ENCODE data around the gene PNCK.
"Not testable (repeated sequence)": the region's sequence is repeated elsewhere in the genome, so short reads cannot be mapped to it uniquely, and the experiment has no call there.

The PNCK gene

DNA sequence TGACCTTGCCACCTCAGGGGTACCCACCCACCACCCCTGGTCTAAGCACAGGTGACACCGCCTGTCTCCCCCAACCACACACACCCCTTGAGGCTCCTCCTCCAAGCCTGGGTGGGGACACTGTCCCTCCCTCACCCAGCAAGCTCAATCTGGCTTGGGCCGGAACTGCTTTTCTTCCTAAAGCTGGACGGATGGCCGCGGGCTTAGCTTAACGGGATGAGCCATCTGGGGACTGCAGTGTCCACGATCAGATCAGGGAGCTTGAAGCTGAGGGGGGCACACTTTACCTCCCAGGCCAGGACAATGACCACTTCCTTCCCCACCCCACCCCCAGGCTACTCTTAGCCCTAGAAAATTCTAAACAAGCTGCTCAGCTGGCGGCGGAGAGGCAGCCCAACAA lies 13.1 kb upstream of the PNCK start:
- DNase-seq (ENCODE audit: low read depth in 2 of 2) = no peak

DNA sequence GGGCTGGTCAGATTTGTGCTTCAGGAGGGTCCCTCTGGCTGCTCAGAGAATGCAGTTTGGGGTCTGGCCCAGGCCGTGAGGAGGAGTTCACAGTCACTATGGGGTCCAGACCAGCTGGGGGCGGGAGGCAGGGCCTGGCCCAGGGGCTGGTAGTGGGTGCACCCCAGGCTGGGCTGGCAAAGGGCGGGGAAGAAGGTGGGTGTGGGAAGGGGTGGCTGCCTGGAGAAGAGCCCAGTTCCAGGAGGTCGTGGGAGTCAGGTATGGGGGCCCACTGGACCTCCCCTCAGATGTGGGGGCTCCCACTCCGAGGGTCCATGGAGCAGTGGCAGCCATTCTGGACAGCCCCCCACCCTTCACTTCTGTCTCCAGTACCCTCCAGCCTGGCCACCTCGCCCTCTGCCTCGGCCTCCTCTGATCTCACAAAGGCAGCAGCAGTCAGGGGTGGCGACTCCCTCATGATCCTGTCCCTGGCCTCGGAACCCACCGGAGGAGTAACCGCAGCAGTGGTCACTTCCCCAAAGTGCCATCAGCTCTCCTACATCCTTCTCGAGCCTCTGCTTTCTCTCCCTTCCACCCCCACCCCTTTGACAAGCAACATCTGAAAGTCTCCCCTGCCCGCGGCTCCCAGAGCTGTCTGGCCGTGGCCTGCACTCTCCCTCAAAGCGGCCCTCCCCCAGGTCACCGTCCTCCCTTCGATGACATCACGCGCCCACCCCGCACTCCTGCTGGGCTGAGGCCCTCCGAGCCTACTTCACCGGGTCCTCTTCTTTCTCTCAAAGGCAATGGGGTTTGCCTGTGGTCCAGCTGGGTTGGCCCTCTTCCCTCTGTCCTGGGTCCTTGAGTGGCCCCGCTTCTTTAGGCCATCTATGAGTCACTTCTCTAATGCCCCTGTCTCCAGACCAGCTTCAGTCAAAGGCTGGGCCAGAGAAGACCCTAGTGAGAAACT lies 12.4 kb upstream of the PNCK start:
- DNase-seq (ENCODE audit: low read depth in 2 of 2) = no peak

GRCh38 chrX:153685156-153685536 lies 11.5 kb upstream of the PNCK start:
- DNase-seq (ENCODE audit: low read depth in 2 of 2) = no peak

GRCh38 chrX:153684467-153685155 lies 11.0 kb upstream of the PNCK start:
- DNase-seq (ENCODE audit: low read depth in 2 of 2) = no peak

- DNase-seq (ENCODE audit: low read depth in 2 of 2) = not testable (repeated sequence)
Measured at GRCh38 chrX:153683486-153683885, 9.9 kb upstream of the PNCK start.

- no peak for DNase-seq (ENCODE audit: low read depth in 2 of 2)
Measured at GRCh38 chrX:153681175-153681574, 7.6 kb upstream of the PNCK start.

- no peak for DNase-seq (ENCODE audit: low read depth in 2 of 2)
Measured at GRCh38 chrX:153674219-153674851, 722 bp upstream of the PNCK start.

DNA sequence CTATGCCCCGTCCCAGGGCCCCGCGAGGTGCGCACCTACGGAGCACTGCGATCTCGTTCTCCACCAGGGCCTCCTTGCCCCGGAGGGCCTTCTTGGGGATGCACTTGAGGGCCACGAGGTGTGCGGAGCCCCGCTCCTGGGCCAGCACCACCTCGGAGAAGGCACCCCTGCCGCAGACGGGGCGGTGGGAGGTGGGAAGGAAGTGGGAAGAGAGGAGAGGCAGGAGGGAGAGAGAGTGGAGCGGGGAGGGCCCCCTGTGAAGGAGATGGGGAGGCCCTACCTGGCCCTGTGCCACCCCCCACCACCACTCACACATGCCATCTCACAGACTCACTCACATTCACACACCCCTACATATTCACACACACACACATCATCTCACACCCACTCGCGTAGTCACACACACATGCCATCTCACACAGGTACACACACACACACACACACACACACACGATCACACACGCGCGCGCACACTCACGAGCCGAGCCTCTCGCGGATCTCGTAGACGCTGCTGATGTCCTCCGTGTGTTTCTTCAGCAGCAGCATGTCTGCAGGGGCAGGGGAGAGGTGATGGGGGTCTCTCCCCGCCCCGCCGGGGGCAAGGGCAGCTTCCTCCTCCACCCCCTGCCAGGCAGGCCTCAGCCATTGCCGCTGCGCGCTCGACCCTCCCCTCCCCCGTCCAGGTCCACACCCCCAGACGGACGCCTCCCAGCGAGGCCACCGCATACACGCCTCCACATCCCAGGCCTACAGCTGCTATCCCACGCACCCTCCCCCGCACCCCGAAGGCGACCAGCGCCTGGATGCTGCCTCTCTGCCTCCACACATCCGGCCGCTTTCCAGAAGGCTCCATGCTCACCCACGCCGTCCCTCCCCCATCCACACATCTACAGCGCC lies 834 bp downstream of the PNCK start:
- DNase-seq (ENCODE audit: low read depth in 2 of 2) = no peak

- no peak for DNase-seq (ENCODE audit: low read depth in 2 of 2)
Measured at GRCh38 chrX:153671589-153672530, 1.8 kb downstream of the PNCK start.

DNA sequence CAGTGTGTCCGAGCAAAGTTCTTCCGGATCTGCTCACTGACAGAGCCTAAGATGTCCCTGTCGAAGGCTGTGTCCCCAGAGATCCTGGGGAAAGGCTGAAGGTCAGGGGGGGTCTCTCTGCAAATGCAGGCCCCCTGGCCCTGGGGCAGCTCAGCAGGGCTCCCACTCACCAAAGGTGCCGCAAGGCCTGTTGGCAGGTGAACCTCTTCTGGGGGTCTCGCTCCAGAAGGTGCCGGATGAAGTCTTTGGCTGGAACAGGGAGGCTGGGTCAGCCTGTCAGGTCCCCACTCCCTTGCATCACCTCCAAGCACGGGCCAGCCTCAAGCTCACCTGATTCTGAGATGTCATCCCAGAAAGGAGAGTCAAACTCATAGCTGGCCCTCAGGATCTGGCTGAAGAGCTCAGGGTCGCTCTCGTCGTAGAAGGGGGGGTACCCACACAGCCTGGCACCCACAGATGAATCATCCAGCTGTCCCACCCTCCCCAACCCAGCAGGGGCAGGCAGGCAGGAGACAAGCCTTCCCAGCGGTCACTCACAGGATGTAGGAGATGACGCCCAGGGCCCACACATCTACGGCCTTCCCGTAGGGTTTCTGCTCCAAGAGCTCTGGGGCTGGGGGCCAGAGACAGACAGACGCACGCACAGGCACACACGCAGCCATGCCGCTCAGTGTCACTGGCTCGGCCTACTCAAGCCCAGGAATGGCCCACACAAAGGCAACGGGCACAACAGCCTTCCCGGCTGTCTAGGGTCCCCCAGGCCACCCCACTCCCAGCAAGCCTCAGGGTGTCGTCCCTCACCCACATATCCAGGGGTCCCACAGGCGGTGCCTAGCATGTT lies 2.6 kb downstream of the PNCK start:
- DNase-seq (ENCODE audit: low read depth in 2 of 2) = no peak

DNA sequence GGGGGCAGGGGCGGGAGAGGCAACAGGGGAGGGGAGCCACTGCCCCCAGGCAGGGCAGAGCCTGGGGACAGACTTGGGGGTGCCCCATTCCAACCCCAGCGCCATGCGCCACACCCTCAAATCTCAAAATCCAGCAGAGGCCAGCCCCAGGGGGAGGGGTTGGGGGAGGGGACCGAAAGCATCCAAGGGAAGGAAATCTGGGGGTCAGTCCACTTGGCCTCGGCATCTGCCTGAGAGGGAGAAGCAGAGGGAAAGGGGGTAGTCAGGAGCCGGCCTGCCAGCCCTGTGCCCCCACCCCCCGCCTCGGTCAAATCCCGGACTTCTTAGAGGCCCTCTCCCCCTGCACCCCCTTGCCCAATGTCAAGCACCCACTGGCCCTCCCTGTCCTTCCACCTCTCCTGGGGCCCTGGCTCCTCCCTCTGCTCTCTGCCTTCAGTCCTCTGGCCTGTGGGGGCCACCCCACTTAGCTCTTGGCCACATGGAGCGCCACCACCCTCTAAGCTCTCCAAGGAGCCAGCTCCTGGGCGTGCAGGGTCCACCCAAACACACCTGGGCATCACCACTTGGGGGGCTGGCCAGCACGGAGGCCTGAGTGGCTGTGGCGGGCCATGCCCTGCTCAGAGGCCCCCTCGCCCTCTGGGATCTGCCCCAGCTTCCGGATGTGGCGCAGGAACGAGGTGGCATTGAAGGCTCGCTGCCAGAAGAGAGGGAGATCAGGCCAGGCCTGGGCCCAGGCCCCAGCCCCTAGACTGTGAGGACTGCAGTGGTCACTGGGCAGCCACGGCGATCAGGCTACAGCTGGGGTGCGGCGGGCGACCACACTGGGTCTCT lies 3.5 kb downstream of the PNCK start:
- no peak for DNase-seq (ENCODE audit: low read depth in 2 of 2)

DNA sequence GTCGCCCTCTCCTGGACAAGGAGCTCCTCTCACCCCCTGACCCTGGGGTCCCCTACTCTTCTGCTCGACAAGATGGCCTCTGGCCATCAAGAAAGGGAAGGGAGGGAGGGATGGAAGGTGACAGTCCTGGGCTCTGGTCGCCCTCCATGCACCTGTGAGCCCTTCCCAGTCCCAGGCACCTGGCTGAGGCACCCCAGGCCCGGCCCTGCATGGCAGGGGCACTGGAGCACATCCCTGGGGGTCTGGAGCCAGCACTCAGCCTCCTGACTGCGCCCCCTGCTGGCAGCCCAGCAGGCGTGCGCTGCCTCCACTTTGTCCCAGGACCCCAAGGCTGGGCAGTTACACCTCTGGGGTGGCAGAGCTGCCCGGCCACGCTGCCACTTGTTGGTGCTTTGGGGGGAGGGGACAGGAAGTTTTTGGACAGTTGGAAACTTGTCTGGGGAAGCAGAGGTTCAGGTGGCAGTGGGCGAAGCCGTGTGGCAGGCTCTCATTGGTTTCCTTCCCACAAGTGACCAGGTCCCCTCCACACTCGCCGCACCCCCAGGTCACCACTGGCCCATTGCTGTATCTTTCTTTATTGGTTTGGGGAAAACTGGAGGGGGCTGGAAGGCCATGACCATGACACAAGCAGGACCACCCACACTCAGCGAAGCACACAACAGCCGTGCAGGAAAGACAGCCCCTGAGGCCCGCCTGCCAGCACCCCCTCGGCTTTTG lies 4.3 kb downstream of the PNCK start:
- no peak for DNase-seq (ENCODE audit: low read depth in 2 of 2)

GRCh38 chrX:153668423-153669173 lies 5.0 kb downstream of the PNCK start:
- DNase-seq (ENCODE audit: low read depth in 2 of 2) = no peak

DNA sequence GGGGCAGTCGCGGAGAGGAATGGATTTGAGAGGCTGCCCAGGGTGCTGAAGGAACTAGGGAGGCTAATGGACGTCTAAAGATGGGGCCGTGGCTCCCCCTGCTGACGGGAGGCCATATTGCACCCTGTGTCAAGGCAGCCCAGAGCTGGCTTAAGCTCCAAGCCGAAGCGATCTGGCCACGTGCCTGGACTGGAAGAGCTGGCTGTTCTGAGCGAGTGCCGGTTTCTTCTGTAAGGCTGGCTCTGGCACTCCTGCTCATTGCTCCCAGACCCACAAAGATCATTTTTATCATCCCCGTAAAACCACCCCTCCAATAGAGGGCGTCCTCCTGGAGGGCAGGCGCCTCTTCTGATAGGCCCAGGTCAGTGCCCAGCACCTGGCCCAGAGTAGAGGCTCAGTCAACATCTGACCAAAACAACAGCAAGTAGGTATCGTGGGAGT lies 5.6 kb downstream of the PNCK start:
- DNase-seq (ENCODE audit: low read depth in 2 of 2) = peak; percentile 47 to 52

DNA sequence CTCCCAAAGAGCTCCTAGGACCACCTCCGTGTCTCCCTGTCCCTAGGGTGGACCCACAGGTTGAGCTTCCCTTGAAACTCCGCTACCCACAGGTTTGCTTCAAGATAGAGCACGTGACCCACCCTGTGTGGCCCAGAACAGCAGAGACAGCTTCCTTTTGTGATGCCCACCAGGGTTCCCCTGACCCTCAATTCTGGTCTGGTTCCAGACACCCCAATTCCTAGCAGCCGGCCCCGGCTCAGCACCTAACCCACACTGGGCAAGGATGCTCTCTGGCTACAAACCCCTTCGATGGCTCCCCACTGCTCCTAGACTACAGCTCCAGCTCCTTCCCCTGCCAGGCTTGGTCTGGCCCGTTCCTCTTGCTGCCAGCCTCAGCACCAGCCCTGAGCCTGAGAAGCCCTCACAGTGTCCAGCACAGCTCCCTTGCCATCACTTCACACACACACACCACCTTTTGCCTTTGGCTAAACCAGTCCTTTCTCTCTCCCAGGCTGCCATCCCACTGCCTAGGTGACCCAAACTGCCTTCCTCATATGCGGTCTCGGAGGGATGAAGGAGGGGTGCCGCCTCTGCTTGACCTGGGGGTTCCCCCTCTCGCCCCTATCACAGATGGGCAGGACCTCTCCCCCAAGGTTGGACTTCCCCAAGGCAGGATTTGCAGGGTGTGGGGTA lies 6.2 kb downstream of the PNCK start:
- no peak for DNase-seq (ENCODE audit: low read depth in 2 of 2)

DNA sequence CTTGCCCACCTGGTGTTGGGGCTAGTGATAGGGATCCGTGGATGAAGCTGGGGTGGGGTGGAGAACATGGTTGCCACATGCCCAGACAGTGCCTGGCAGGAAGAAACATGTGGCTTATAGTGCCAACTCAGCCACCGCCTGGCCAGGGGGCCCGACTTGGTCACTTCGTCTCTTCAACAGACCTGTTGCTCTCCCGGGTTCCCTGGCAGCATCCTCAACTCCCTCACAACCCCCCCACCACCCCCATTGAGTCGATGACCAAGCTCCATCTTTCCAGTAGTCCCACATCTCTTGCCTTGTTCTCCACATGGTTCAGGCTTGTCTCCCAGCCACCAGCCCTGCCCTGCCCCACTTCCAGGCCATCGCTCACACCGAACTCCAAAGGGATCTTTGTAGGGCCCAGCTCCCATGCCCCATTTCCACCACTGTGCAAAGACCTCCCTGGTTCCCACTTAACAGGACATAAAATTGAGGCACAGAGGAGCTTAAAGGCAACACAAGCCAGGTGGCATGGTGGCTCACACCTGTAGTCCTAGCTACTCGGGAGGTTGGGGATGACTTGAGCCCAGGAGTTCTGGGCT lies 7.8 kb downstream of the PNCK start:
- no peak for DNase-seq (ENCODE audit: low read depth in 2 of 2)

All from stimulated activated CD8-positive, alpha-beta memory T cell treated with anti-CD3 and anti-CD28 coated beads, Interleukin-2, amount 100 ng/mL, for 1 hour (primary cell).